GM19372 (cell line): ENCODE results near the gene HOXD3.

Experiments used
- ATAC-seq: cut with Tn5 transposase; IDR thresholded peaks from one replicate; pipeline ENCODE4 v1.9.1; 2021; ENCODE audit warnings: mild to moderate bottlenecking, low read depth, moderate library complexity; ENCODE audit not compliant: unreplicated experiment

HOXD3 gene

GRCh38 chr2:176174824-176175708 is 18.0 kb downstream of the HOXD3 start:
- ATAC-seq = no peak

GRCh38 chr2:176175709-176176607 is 18.9 kb downstream of the HOXD3 start:
- no peak for ATAC-seq

- no peak for ATAC-seq
These were observed 20.5 kb downstream of the HOXD3 start for GRCh38 chr2:176177580-176178037.

GRCh38 chr2:176178038-176178756 is 21.1 kb downstream of the HOXD3 start:
- no peak for ATAC-seq

- ATAC-seq = no peak
These were observed 21.7 kb downstream of the HOXD3 start for GRCh38 chr2:176178757-176179295.

- no peak for ATAC-seq
These were observed 24.4 kb downstream of the HOXD3 start for GRCh38 chr2:176181551-176181950.

GRCh38 chr2:176182671-176183070 is 25.6 kb downstream of the HOXD3 start:
- ATAC-seq = no peak

GRCh38 chr2:176184749-176185148 is 27.6 kb downstream of the HOXD3 start:
- no peak for ATAC-seq

- ATAC-seq = no peak
These were observed 28.9 kb downstream of the HOXD3 start for GRCh38 chr2:176186024-176186423.

- ATAC-seq = no peak
These were observed 30.2 kb downstream of the HOXD3 start for GRCh38 chr2:176187200-176187898.

GRCh38 chr2:176187899-176188773 is 31.0 kb downstream of the HOXD3 start, which contains the start of gene HOXD1:
Gene HOXD1, plus strand, starts transcription at chr2:176188668. Its CDS starts 134 bp downstream, at chr2:176188802.
- no peak for ATAC-seq

- ATAC-seq = no peak
These were observed 31.9 kb downstream of the HOXD3 start for GRCh38 chr2:176188774-176189680.

GRCh38 chr2:176189681-176190641 is 32.9 kb downstream of the HOXD3 start:
- no peak for ATAC-seq

- ATAC-seq = no peak
These were observed 35.2 kb downstream of the HOXD3 start for GRCh38 chr2:176192351-176192750.

- no peak for ATAC-seq
These were observed 35.9 kb downstream of the HOXD3 start for GRCh38 chr2:176193048-176193447.

- ATAC-seq = no peak
These were observed 42.8 kb downstream of the HOXD3 start for GRCh38 chr2:176199902-176200301.

GRCh38 chr2:176200971-176201370 is 43.9 kb downstream of the HOXD3 start:
- ATAC-seq = no peak
